GM19328 (cell line): ENCODE measurements around the gene PLA2G4F.
"Not testable (repeated sequence)": the region's sequence is repeated elsewhere in the genome, so short reads cannot be mapped to it uniquely, and the experiment has no call there.

Experiments used
- ATAC-seq: cut with Tn5 transposase; IDR thresholded peaks from one replicate; pipeline ENCODE4 v1.9.1; 2021; ENCODE audit warnings: mild to moderate bottlenecking, moderate library complexity; ENCODE audit not compliant: unreplicated experiment

Gene PLA2G4F

GRCh38 chr15:42100021-42100800 is 56.2 kb downstream of the PLA2G4F start:
- ATAC-seq = no peak

- ATAC-seq = no peak
Measured at GRCh38 chr15:42097018-42097417, 59.4 kb downstream of the PLA2G4F start.

- no peak for ATAC-seq
Measured at GRCh38 chr15:42094512-42094963, 61.9 kb downstream of the PLA2G4F start, which contains the start of gene PLA2G4D. TSS of gene PLA2G4D (minus strand) at chr15:42094562. CDS start at chr15:42094459, 103 bp downstream.

GRCh38 chr15:42093966-42094365 is 62.5 kb downstream of the PLA2G4F start:
- ATAC-seq = no peak

- no peak for ATAC-seq
Measured at GRCh38 chr15:42092398-42093318, 63.8 kb downstream of the PLA2G4F start.

GRCh38 chr15:42091753-42092397 is 64.6 kb downstream of the PLA2G4F start:
- ATAC-seq = not testable (repeated sequence)

GRCh38 chr15:42090781-42091180 is 65.7 kb downstream of the PLA2G4F start:
- no peak for ATAC-seq

- no peak for ATAC-seq
Measured at GRCh38 chr15:42090370-42090769, 66.1 kb downstream of the PLA2G4F start.

- ATAC-seq = no peak
Measured at GRCh38 chr15:42089942-42090341, 66.5 kb downstream of the PLA2G4F start.
